IMR-90 (cell line): Measurements from ENCODE around the gene CDK2AP2. TPM values are rescaled to one million over a fixed set of nuclear protein-coding genes. Genes with fewer than 3 reads are reported as not detected.

Source experiments
- ATAC-seq: fragments of 200-7000 bp; cut with Tn5 transposase; 2 replicates; pipeline ENCODE4 v1.9.1; 2020; ENCODE audit warnings: low read depth, mild to moderate bottlenecking, moderate library complexity
- BruUV-seq: library from RNA; stranded (reverse); fragments of 400-500 nt; replicated peaks from 2 replicates; lab custom pipeline; 2021; lab: Mats Ljungman, UMichigan
- CTCF ChIA-PET: fragments of 300-600 bp; formaldehyde crosslinking; extraction: SDS; loops from one replicate; lab custom pipeline; 2021; ENCODE audit warnings: antibody characterized with exemption; lab: Yijun Ruan, JAX
- POLR2A ChIA-PET: fragments of 300-600 bp; sonication (Branson Sonifier 250); formaldehyde crosslinking; loops from one replicate; lab custom pipeline; 2022; ENCODE audit warnings: antibody characterized with exemption; ENCODE audit not compliant: unreplicated experiment; lab: Charles Lee
- DNase-seq: peaks from one replicate; pipeline ENCODE4 v3.0.0; 2013
- H2AFZ ChIP-seq: replicated peaks from 2 replicates; pipeline ENCODE3; 2013; ENCODE audit warnings: low read length, mild to moderate bottlenecking; ENCODE audit not compliant: poor library complexity
- H2AK5ac ChIP-seq: 2 replicates; pipeline ENCODE4 v1.6.1; 2013; ENCODE audit warnings: low read depth, low read length, inconsistent platforms
- H2AK9ac ChIP-seq: replicated peaks from 2 replicates; pipeline ENCODE3; 2013; ENCODE audit warnings: mild to moderate bottlenecking, low read depth, low read length, moderate library complexity; ENCODE audit not compliant: poor library complexity
- H2BK120ac ChIP-seq: 2 replicates; pipeline ENCODE4 v1.6.1; 2013; ENCODE audit warnings: low read depth, low read length, inconsistent platforms
- H2BK15ac ChIP-seq: 3 replicates; pipeline ENCODE4 v1.6.1; 2013; ENCODE audit warnings: low read depth, low read length, inconsistent platforms
- H2BK20ac ChIP-seq: 2 replicates; pipeline ENCODE4 v1.6.1; 2013; ENCODE audit warnings: low read depth, mild to moderate bottlenecking, inconsistent platforms, low read length, moderate library complexity
- H2BK5ac ChIP-seq: 2 replicates; pipeline ENCODE4 v1.6.1; 2013; ENCODE audit warnings: mild to moderate bottlenecking, low read depth, low read length, inconsistent platforms; ENCODE audit not compliant: poor library complexity, severe bottlenecking
- H3K14ac ChIP-seq: replicated peaks from 2 replicates; pipeline ENCODE4 v1.6.1; 2013; ENCODE audit warnings: low read depth, low read length, inconsistent platforms
- H3K18ac ChIP-seq: 2 replicates; pipeline ENCODE4 v1.6.1; 2013; ENCODE audit warnings: low read depth, low read length, control low read depth
- H3K23ac ChIP-seq: 2 replicates; pipeline ENCODE4 v1.6.1; 2013; ENCODE audit warnings: low read depth, low read length, inconsistent platforms
- H3K27ac ChIP-seq: 2 replicates; pipeline ENCODE4 v1.5.1; 2013; ENCODE audit warnings: mild to moderate bottlenecking, control low read depth, low read length; ENCODE audit not compliant: insufficient read depth
- H3K27me3 ChIP-seq: 2 replicates; pipeline ENCODE4 v1.6.1; 2013; ENCODE audit warnings: low read length; ENCODE audit not compliant: control insufficient read depth, insufficient read depth
- H3K36me3 ChIP-seq: 2 replicates; pipeline ENCODE4 v1.6.1; 2013; ENCODE audit warnings: low read length, mixed read lengths; ENCODE audit not compliant: control insufficient read depth, insufficient read depth
- H3K4ac ChIP-seq: 2 replicates; pipeline ENCODE4 v1.6.1; 2013; ENCODE audit warnings: low read depth, low read length, inconsistent platforms
- H3K4me1 ChIP-seq: 2 replicates; pipeline ENCODE4 v1.6.1; 2013; ENCODE audit warnings: low read length, mixed read lengths; ENCODE audit not compliant: control insufficient read depth, insufficient read depth
- H3K4me2 ChIP-seq: 2 replicates; pipeline ENCODE4 v1.6.1; 2013; ENCODE audit warnings: low read depth, mild to moderate bottlenecking, control low read depth, low read length, moderate library complexity
- H3K4me3 ChIP-seq: 2 replicates; pipeline ENCODE4 v1.5.1; 2013; ENCODE audit warnings: low read depth, mild to moderate bottlenecking, control low read depth, low read length, moderate library complexity; ENCODE audit not compliant: insufficient read depth
- H3K56ac ChIP-seq: 2 replicates; pipeline ENCODE4 v1.6.1; 2013; ENCODE audit warnings: low read length, inconsistent platforms; ENCODE audit not compliant: insufficient read depth; ENCODE audit errors: extremely low read depth
- H3K79me1 ChIP-seq, 2 experiments: 2 replicates each; pipeline ENCODE4 v1.6.1; 2013; ENCODE audit warnings: low read length in 2 of 2, inconsistent platforms in 1 of 2, low read depth in 1 of 2
- H3K9ac ChIP-seq: 2 replicates; pipeline ENCODE4 v1.6.1; 2013; ENCODE audit warnings: low read depth, low read length, control low read depth
- H3K9me1 ChIP-seq: 2 replicates; pipeline ENCODE4 v1.6.1; 2013; ENCODE audit warnings: low read length, inconsistent platforms; ENCODE audit not compliant: insufficient read depth
- H3K9me3 ChIP-seq: 2 replicates; pipeline ENCODE4 v1.6.1; 2013; ENCODE audit warnings: low read length; ENCODE audit not compliant: control insufficient read depth, insufficient read depth
- H4K20me1 ChIP-seq: 2 replicates; pipeline ENCODE4 v1.6.1; 2013; ENCODE audit warnings: low read length, inconsistent platforms; ENCODE audit not compliant: insufficient read depth
- H4K5ac ChIP-seq: 2 replicates; pipeline ENCODE4 v1.6.1; 2013; ENCODE audit warnings: mild to moderate bottlenecking, low read depth, low read length, control low read depth
- H4K8ac ChIP-seq, 2 experiments: 2 replicates each; pipeline ENCODE4 v1.6.1; 2013; ENCODE audit warnings: low read depth in 2 of 2, low read length in 2 of 2, control low read depth in 1 of 2, inconsistent platforms in 1 of 2
- H4K91ac ChIP-seq: 2 replicates; pipeline ENCODE4 v1.6.1; 2013; ENCODE audit warnings: low read depth, low read length, inconsistent platforms; ENCODE audit not compliant: insufficient read depth
- BHLHE40 ChIP-seq: fragments of 150-350 bp; IDR thresholded peaks from 2 replicates; pipeline ENCODE4 v1.6.1; 2016; ENCODE audit warnings: mild to moderate bottlenecking, low read depth, low read length
- NFE2L2 ChIP-seq: fragments of 150-350 bp; IDR thresholded peaks from 2 replicates; pipeline ENCODE4 v1.6.1; 2016; ENCODE audit warnings: low read depth, mild to moderate bottlenecking, low read length
- RAD21 ChIP-seq: IDR thresholded peaks from 2 replicates; pipeline ENCODE4 v1.6.1; 2012; ENCODE audit warnings: low read length, improper control_type of control experiment
- WGBS, 2 experiments: methylation state at CpG; one replicate each; pipeline versions ENCODE4 v1.1.5 to v1.1.7; 2013; ENCODE audit warnings: missing lambda C conversion rate in 2 of 2; ENCODE audit not compliant: insufficient read length in 1 of 2; ENCODE audit errors: extremely low coverage in 2 of 2; 5-methylcytosine and 5-hydroxymethylcytosine counted together
- dilution Hi-C: fragments of 300-500 bp; cut with HindIII; formaldehyde crosslinking; loops from one replicate; pipeline ENCODE4 v1.14.3; 2018; ENCODE audit warnings: low sequenced_read_pairs; ENCODE audit not compliant: unreplicated experiment
- in situ Hi-C: fragments of 300-500 bp; cut with MboI; formaldehyde crosslinking; loops from 3 replicates; pipeline ENCODE4 v1.14.3; 2019; ENCODE audit warnings: low sequenced_read_pairs, inconsistent platforms, mixed read lengths
- intact Hi-C: fragments of 100-400 bp; cut with micrococcal nuclease; formaldehyde crosslinking; loops from 2 replicates; pipeline ENCODE4 v1.10.0; 2022
- polyA plus RNA-seq, 3 experiments: library from polyadenylated mRNA; depleted of rRNA; stranded (reverse); fragments of >200 nt; gene quantifications; 2 replicates each; pipeline ENCODE4 v1.2.3, GENCODE V29; 2012; ENCODE audit warnings: low replicate concordance in 1 of 3
- total RNA-seq: library from RNA; depleted of rRNA; stranded (reverse); fragments of >200 nt; gene quantifications from 2 replicates; pipeline ENCODE4 v1.2.3, GENCODE V29; 2012
- TF ChIP-seq, protein P1 (sequence below): fragments of 150-350 bp; IDR thresholded peaks from 2 replicates; pipeline ENCODE4 v1.6.1; 2017; ENCODE audit warnings: mild to moderate bottlenecking, antibody characterized with exemption, low read length, low read depth
- TF ChIP-seq, protein P2 (sequence below): conservative IDR thresholded peaks from 2 replicates; pipeline ENCODE4 v1.5.1; 2012; ENCODE audit warnings: mild to moderate bottlenecking, low read depth, low read length, improper control_type of control experiment

Gene CDK2AP2
- total and polyA plus RNA-seq, 2 of the 4 experiments (the other 2 are of a cell fraction) = 8.1 to 44.7 TPM

DNA sequence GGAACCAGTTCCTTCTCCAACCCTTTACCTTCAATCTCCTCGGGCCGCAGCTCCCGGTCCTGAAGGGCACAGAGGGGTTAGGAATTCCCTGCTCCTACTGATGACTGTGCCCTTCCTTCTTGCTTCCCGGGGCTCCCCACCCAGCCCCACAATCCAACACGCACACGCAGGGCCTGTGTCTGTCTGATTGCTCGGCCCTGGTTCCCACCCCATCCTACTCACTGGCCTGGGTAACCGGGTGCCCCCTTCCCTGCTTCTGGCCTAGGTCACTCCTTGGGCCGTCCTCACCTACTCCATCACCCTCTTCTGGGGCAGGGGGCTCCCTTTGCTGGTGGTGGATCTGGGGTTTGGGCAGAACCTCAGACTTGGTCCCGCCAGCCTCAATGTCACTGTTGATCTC is 14.0 kb upstream of the CDK2AP2 start:
- no peak for DNase-seq
- H4K8ac ChIP-seq = no peak overlapping the region
- CTCF ChIA-PET = no interaction called here
- H3K9me3 ChIP-seq = no peaks in the 10 kb centered on the region
- H2BK5ac ChIP-seq = no peak overlapping the region
- H2AK9ac ChIP-seq = peak overlapping the region; percentile 33
- H3K79me1 ChIP-seq = no peaks in the 10 kb centered on the region
- H4K5ac ChIP-seq = no peak overlapping the region
- TF ChIP-seq BHLHE40 = no peak
- no peak for TF ChIP-seq NFE2L2
- TF ChIP-seq, protein P1, sequence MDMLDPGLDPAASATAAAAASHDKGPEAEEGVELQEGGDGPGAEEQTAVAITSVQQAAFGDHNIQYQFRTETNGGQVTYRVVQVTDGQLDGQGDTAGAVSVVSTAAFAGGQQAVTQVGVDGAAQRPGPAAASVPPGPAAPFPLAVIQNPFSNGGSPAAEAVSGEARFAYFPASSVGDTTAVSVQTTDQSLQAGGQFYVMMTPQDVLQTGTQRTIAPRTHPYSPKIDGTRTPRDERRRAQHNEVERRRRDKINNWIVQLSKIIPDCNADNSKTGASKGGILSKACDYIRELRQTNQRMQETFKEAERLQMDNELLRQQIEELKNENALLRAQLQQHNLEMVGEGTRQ = no peak
- TF ChIP-seq, protein P2, sequence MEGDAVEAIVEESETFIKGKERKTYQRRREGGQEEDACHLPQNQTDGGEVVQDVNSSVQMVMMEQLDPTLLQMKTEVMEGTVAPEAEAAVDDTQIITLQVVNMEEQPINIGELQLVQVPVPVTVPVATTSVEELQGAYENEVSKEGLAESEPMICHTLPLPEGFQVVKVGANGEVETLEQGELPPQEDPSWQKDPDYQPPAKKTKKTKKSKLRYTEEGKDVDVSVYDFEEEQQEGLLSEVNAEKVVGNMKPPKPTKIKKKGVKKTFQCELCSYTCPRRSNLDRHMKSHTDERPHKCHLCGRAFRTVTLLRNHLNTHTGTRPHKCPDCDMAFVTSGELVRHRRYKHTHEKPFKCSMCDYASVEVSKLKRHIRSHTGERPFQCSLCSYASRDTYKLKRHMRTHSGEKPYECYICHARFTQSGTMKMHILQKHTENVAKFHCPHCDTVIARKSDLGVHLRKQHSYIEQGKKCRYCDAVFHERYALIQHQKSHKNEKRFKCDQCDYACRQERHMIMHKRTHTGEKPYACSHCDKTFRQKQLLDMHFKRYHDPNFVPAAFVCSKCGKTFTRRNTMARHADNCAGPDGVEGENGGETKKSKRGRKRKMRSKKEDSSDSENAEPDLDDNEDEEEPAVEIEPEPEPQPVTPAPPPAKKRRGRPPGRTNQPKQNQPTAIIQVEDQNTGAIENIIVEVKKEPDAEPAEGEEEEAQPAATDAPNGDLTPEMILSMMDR = no peak
- TF ChIP-seq RAD21 = no peak
- POLR2A ChIA-PET = no interaction called here
- no peaks in the 10 kb centered on the region for H3K36me3 ChIP-seq
- intact Hi-C loops (no loop called here), in situ Hi-C loops (no loop called here), dilution Hi-C loops (no loop called here)
- no peak overlapping the region for H3K27ac ChIP-seq
- WGBS, 2 experiments = no CpG with 5 or more reads among the region's 10 CpGs
- peaks cover 29% of the 10 kb centered on the region for H3K27me3 ChIP-seq
- H3K4me2 ChIP-seq = no peak overlapping the region
- no peak overlapping the region for H3K18ac ChIP-seq
- H2AK5ac ChIP-seq = no peak overlapping the region
- H3K14ac ChIP-seq = no peak overlapping the region
- no peaks in the 10 kb centered on the region for H3K9me1 ChIP-seq
- no peak overlapping the region for H2BK15ac ChIP-seq
- no peak overlapping the region for H3K56ac ChIP-seq
- H4K20me1 ChIP-seq = no peaks in the 10 kb centered on the region
- H2BK20ac ChIP-seq = no peak overlapping the region
- H2AFZ ChIP-seq = no peak overlapping the region
- H3K4me1 ChIP-seq = no peaks in the 10 kb centered on the region
- no peak overlapping the region for H3K4me3 ChIP-seq
- H4K91ac ChIP-seq = no peak overlapping the region
- H3K23ac ChIP-seq = no peak overlapping the region
- no TSS peak for BruUV-seq
- H2BK120ac ChIP-seq = no peak overlapping the region
- ATAC-seq = no peak
- no peak overlapping the region for H3K4ac ChIP-seq
- H3K9ac ChIP-seq = no peak overlapping the region
